HEK293T (cell line): ENCODE data around the gene DAP.

Experiments
- ARNT ChIP-seq: fragments of 450-650 bp; IDR thresholded peaks from 2 replicates; pipeline ENCODE4 v1.6.1; 2017; ENCODE audit warnings: mild to moderate bottlenecking
- BHLHE40 ChIP-seq: fragments of 450-650 bp; IDR thresholded peaks from 2 replicates; pipeline ENCODE4 v1.6.1; 2016; ENCODE audit warnings: mild to moderate bottlenecking, moderate library complexity, borderline replicate concordance
- CTBP1 ChIP-seq: fragments of 450-650 bp; IDR thresholded peaks from 2 replicates; pipeline ENCODE4 v1.6.1; 2016; ENCODE audit warnings: borderline replicate concordance
- ELF4 ChIP-seq: fragments of 450-650 bp; IDR thresholded peaks from 2 replicates; pipeline ENCODE4 v1.6.1; 2017; ENCODE audit warnings: antibody characterized with exemption
- FOXA1 ChIP-seq: fragments of 450-650 bp; IDR thresholded peaks from 2 replicates; pipeline ENCODE4 v1.6.1; 2016; ENCODE audit warnings: mild to moderate bottlenecking
- L3MBTL2 ChIP-seq: fragments of 450-650 bp; conservative IDR thresholded peaks from 2 replicates; pipeline ENCODE4 v1.6.1; 2016; ENCODE audit warnings: mild to moderate bottlenecking
- LEF1 ChIP-seq: fragments of 450-650 bp; IDR thresholded peaks from 2 replicates; pipeline ENCODE4 v1.6.1; 2017; ENCODE audit warnings: mild to moderate bottlenecking, borderline replicate concordance
- NFRKB ChIP-seq: fragments of 450-650 bp; IDR thresholded peaks from 2 replicates; pipeline ENCODE4 v1.6.1; 2016; ENCODE audit warnings: mild to moderate bottlenecking, moderate library complexity
- SP1 ChIP-seq: fragments of 450-650 bp; IDR thresholded peaks from 2 replicates; pipeline ENCODE4 v1.6.1; 2017
- SUZ12 ChIP-seq: fragments of 450-650 bp; IDR thresholded peaks from 2 replicates; pipeline ENCODE4 v1.6.1; 2016; ENCODE audit warnings: mild to moderate bottlenecking
- TARDBP ChIP-seq: fragments of 450-650 bp; IDR thresholded peaks from 2 replicates; pipeline ENCODE4 v1.6.1; 2016
- ZNF384 ChIP-seq: fragments of 450-650 bp; IDR thresholded peaks from 2 replicates; pipeline ENCODE4 v1.6.1; 2016

DNA sequence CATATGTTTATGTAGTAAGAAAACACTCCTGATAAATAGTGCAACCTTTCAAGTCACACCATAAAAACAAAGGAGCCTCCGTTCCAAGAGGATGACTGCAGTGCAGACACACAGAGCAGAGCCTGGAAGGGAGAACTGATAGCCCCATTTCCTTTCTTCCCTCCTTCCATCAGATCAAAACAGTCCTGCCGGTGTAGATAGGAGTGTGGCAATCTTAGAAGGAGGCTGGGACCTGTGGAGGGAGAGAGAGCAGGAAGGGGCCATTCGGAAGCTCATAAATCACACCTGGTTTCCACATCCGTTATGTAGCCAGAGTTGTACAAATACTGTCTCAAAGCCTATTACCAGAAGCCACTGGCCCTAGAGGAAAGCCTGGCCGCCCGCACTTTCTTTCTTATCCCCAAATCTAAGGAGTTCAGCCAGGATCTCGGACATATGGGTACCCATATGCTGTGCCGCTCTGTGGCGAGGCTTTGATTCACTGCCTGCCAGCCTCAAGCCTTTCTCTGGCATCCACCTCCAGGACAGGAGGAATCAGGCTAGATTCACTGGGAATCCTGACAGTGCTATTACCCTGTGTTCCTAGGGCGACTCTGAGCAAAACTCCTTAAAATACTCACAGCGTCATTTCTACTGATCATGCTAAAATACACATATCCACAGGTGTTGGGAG lies 26.9 kb downstream of the DAP start:
- no peak for TF ChIP-seq NFRKB
- no peak for TF ChIP-seq ZNF384
- TF ChIP-seq FOXA1, result no peak
- TF ChIP-seq L3MBTL2, result no peak
- TF ChIP-seq ELF4, result no peak
- no peak for TF ChIP-seq ARNT
- TF ChIP-seq LEF1, result no peak
- TF ChIP-seq BHLHE40, result no peak
- TF ChIP-seq SP1, result no peak
- no peak for TF ChIP-seq TARDBP
- TF ChIP-seq CTBP1, result no peak
- no peak for TF ChIP-seq SUZ12
